B cell (primary cell): ENCODE results near the gene FBXL2.

Experiments
- CTCF ChIP-seq: fragments of 200-600 bp; IDR thresholded peaks from one replicate; pipeline ENCODE4 v1.8.0; 2022; ENCODE audit warnings: antibody characterized with exemption, mild to moderate bottlenecking
- EZH2 ChIP-seq: IDR thresholded peaks from 2 replicates; pipeline ENCODE4 v1.6.1; 2012; ENCODE audit warnings: borderline replicate concordance, low read depth, mild to moderate bottlenecking, moderate library complexity, low read length; ENCODE audit not compliant: insufficient read depth, poor library complexity, severe bottlenecking

- TF ChIP-seq CTCF (no peak), EZH2 (no peak)
These were observed 148.8 kb downstream of the FBXL2 start for GRCh38 chr3:33426068-33426467.
